ENCODE measurements around the gene DEFB124.

The DEFB124 gene

GRCh38 chr20:31425797-31426196 lies 49.1 kb downstream of the DEFB124 start:
- DNase-seq (ENCODE audit: low spot score): peak; percentile 51

DNA sequence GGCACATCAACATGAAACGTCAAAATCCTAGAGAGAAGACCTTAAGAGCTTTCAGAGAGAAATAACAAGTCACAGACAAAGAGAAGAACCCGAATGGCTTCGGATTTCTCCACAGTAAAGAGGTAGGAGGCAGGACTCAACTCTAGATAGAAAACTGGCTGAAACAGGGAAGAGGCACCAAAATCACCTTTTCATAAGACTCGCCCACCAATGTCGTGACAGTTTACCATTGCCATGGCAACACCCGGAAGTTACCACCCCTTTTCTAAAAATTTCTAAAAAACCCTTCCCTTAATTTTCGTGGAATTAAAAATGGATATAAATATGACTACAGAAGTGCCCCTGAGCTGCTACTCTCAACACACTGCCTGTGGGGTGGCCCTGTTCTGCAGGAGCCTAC lies 56.6 kb downstream of the DEFB124 start:
- no peak for DNase-seq (ENCODE audit: low spot score)

GRCh38 chr20:31415653-31416052 lies 59.3 kb downstream of the DEFB124 start:
- no peak for DNase-seq (ENCODE audit: low spot score)
